ENCODE results near the gene AP1M2.
"Not testable (repeated sequence)": the region's sequence is repeated elsewhere in the genome, so short reads cannot be mapped to it uniquely, and the experiment has no call there.

The AP1M2 gene

GRCh38 chr19:10574462-10574861, 12.7 kb downstream of the AP1M2 start:
- DNase-seq (ENCODE audit: low read depth), result no peak
- no peak overlapping the region for H3K4me3 ChIP-seq (replicated peaks; ENCODE audit: low read depth, low read length)
- no peak for TF ChIP-seq CTCF (IDR thresholded peaks at IDR 0.05; ENCODE audit: low read length, missing control alignments)

DNA sequence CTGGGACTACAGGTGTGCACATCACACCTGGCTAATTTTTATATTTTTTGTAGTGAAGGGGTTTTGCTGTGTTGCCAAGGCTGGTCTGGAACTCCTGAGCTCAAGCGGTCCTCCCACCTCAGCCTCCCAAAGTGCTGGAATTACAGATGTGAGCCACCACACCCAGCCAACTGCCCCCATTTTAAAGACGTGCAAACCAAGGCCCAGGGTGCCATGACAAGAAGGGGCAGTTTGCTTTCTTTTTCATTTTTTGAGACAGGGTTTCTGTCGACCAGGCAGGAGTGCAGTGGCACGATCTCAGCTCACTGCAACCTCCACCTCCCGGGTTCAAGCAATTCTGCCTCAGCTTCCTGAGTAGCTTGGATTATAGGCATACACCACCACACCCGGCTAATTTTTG, 13.3 kb downstream of the AP1M2 start:
- not testable (repeated sequence) for DNase-seq (ENCODE audit: low read depth)

DNA sequence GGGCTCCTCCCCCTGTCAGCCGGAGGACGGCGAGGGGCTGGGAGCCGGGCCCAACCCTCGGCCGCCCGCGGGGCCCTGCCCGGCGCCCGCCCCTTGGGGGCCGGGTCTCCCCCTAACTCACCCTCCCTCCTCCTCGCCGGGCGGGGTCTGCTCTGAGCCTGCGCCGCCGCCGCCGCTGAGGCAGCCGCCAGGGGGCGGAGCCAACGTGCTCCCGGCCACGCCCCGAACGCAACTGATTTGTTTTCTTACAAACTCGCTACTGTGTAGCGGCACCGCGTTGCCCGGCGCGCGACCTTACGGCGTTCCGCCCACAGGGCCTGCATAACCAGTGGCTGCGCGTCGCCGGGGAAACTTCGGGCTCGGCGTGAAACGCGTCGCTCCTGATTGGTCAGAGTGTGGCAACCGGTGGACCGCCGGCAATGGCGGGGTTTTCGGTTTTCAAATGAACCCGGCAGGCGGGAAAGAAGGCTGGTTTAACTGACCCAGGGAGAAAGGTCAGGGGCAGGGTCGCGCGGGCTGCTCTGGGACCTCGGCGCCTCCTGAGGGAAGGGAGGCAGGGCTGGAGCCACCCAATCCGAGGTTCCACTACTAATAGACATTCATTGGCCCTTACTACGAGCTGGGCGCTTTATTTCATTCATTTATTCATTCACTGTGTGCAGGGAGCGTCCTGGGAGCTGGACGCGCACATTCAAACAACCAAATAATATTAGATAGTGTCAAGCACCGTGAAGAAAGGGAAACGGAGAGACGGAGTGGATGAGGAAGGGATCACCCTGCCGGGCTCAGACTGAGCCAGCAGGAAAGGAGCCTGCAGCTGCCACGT, 18.1 kb downstream of the AP1M2 start, which contains the start of gene CDKN2D:
Gene CDKN2D (minus strand): TSS at position 154 of the 826 bp plus-strand sequence. CDS start 326 bp downstream, outside the sequence.
- no peak for TF ChIP-seq CTCF (IDR thresholded peaks at IDR 0.05; ENCODE audit: low read length, missing control alignments)
- peak within 1 kb of the TSS; percentile 76 for H3K4me3 ChIP-seq (replicated peaks; ENCODE audit: low read depth, low read length)
- DNase-seq (ENCODE audit: low read depth), result peak; percentile 100

More for the DNA sequence above, 13.3 kb downstream of the AP1M2 start:
- H3K4me3 ChIP-seq (replicated peaks; ENCODE audit: low read depth, low read length), result not testable (repeated sequence)

- no peak for DNase-seq (ENCODE audit: low read depth)
- no peak for TF ChIP-seq CTCF (IDR thresholded peaks at IDR 0.05; ENCODE audit: low read length, missing control alignments)
- peak overlapping the region; percentile 76 for H3K4me3 ChIP-seq (replicated peaks; ENCODE audit: low read depth, low read length)
Measured at GRCh38 chr19:10568062-10568825, 18.9 kb downstream of the AP1M2 start.

DNA sequence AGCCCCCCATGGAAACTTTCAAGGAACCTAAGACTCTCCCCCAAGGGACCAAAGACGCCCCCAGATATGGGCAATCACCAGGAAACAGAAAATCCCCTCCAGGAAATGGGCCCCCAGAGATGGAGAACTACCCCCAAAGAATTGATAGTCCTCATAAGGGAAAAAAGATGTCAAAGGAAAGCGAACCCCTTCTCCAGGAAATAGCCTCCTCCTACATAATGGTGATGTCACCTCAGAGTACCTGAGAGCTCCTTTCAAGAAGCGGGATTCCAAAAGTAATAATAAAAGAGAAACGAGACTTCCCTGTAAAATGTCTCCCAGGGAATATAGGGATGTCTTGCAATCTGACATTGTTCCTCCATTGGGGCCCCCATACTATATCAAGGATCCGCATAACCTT, 19.5 kb downstream of the AP1M2 start:
- no peak for TF ChIP-seq CTCF (IDR thresholded peaks at IDR 0.05; ENCODE audit: low read length, missing control alignments)
- H3K4me3 ChIP-seq (replicated peaks; ENCODE audit: low read depth, low read length), result peak overlapping the region; percentile 76
- no peak for DNase-seq (ENCODE audit: low read depth)

GRCh38 chr19:10566658-10567410, 20.3 kb downstream of the AP1M2 start:
- no peak for TF ChIP-seq CTCF (IDR thresholded peaks at IDR 0.05; ENCODE audit: low read length, missing control alignments)
- H3K4me3 ChIP-seq (replicated peaks; ENCODE audit: low read depth, low read length), result peak overlapping the region; percentile 90
- no peak for DNase-seq (ENCODE audit: low read depth)

GRCh38 chr19:10566408-10566657, 20.8 kb downstream of the AP1M2 start:
- no peak for TF ChIP-seq CTCF (IDR thresholded peaks at IDR 0.05; ENCODE audit: low read length, missing control alignments)
- peak overlapping the region; percentile 90 for H3K4me3 ChIP-seq (replicated peaks; ENCODE audit: low read depth, low read length)
- no peak for DNase-seq (ENCODE audit: low read depth)
